HepG2 (cell line): ENCODE measurements around the gene CTIF. TPM values are rescaled to one million over a fixed set of nuclear protein-coding genes. Genes with fewer than 3 reads are reported as not detected.

ENCODE experiments used
- ARNTL ChIP-seq: sonication (generic); formaldehyde crosslinking; IDR thresholded peaks from 2 replicates; pipeline ENCODE4 v1.4.0; 2020; ENCODE audit warnings: mild to moderate bottlenecking, missing genetic modification reagents
- FOXA3 ChIP-seq: IDR thresholded peaks from 2 replicates; pipeline ENCODE4 v1.6.1; 2016; ENCODE audit warnings: missing genetic modification reagents, missing compliant biosample characterization
- HDAC1 ChIP-seq: sonication (generic); formaldehyde crosslinking; IDR thresholded peaks from 2 replicates; pipeline ENCODE4 v1.5.1; 2020; ENCODE audit warnings: mild to moderate bottlenecking, missing genetic modification reagents
- KDM3A ChIP-seq: IDR thresholded peaks from 2 replicates; pipeline ENCODE4 v1.6.1; 2018; ENCODE audit warnings: low read depth, missing compliant biosample characterization
- RNF2 ChIP-seq: fragments of 450-650 bp; conservative IDR thresholded peaks from 2 replicates; pipeline ENCODE4 v1.6.1; 2016; ENCODE audit warnings: low read depth
- SOX6 ChIP-seq, 2 experiments: fragments of 450-650 bp in 1 of 2; sonication (generic) in 1 of 2; formaldehyde crosslinking in 1 of 2; IDR thresholded peaks; 2 replicates each; pipeline versions ENCODE4 v1.4.0 to v1.6.1; 2017 to 2020; ENCODE audit warnings: antibody characterized with exemption in 1 of 2, mild to moderate bottlenecking in 1 of 2, missing genetic modification reagents in 1 of 2
- TMF1 ChIP-seq: sonication (generic); formaldehyde crosslinking; IDR thresholded peaks from 2 replicates; pipeline ENCODE4 v1.8.1; 2022; ENCODE audit warnings: low read depth, missing genetic modification reagents
- ZBTB21 ChIP-seq: sonication (generic); formaldehyde crosslinking; IDR thresholded peaks from 2 replicates; pipeline ENCODE4 v1.4.0; 2020; ENCODE audit warnings: missing genetic modification reagents
- ZBTB38 ChIP-seq: sonication (generic); formaldehyde crosslinking; IDR thresholded peaks from 2 replicates; pipeline ENCODE4 v1.5.1; 2020; ENCODE audit warnings: mild to moderate bottlenecking, missing genetic modification reagents
- ZNF331 ChIP-seq: sonication (generic); formaldehyde crosslinking; IDR thresholded peaks from 2 replicates; pipeline ENCODE4 v1.4.0; 2020; ENCODE audit warnings: missing genetic modification reagents
- ZNF44 ChIP-seq: sonication (generic); formaldehyde crosslinking; IDR thresholded peaks from 2 replicates; pipeline ENCODE4 v1.5.1; 2020; ENCODE audit warnings: mild to moderate bottlenecking, missing genetic modification reagents
- polyA plus RNA-seq, 8 experiments: library from polyadenylated mRNA; depleted of rRNA in 3 of 8; stranded (reverse) in 7 of 8; unstranded in 1 of 8; fragments of >200 nt; fragmentation: Illumina TruSeq in 4 of 8; extraction: Trizol in 4 of 8; gene quantifications; 2 replicates each; pipeline versions ENCODE4 v1.2.1 to v1.2.3, GENCODE V29; 2011 to 2016; ENCODE audit warnings: low read depth in 4 of 8, missing spikeins in 1 of 8, mixed read lengths in 1 of 8; ENCODE audit not compliant: insufficient read depth in 1 of 8
- total RNA-seq, 5 experiments: library from RNA; depleted of rRNA; stranded (reverse); fragments of >200 nt; fragmentation: Illumina TruSeq; extraction: Trizol; gene quantifications; 2 replicates each; pipeline ENCODE4 v1.2.3, GENCODE V29; 2016; ENCODE audit warnings: low read depth in 1 of 5
- TF ChIP-seq, protein P1 (sequence below), 2 experiments: fragments of 450-650 bp in 1 of 2; sonication (generic) in 1 of 2; formaldehyde crosslinking in 1 of 2; IDR thresholded peaks; 2 replicates each; pipeline versions ENCODE4 v1.6.1 to v1.8.0; 2016 to 2022; ENCODE audit warnings: antibody characterized with exemption in 1 of 2, mild to moderate bottlenecking in 1 of 2, missing genetic modification reagents in 1 of 2
- TF ChIP-seq, protein P2 (sequence below): sonication (generic); formaldehyde crosslinking; IDR thresholded peaks from 2 replicates; pipeline ENCODE4 v1.8.0; 2022; ENCODE audit warnings: mild to moderate bottlenecking, missing genetic modification reagents, borderline replicate concordance
- TF ChIP-seq, protein P3 (sequence below): sonication (generic); formaldehyde crosslinking; IDR thresholded peaks from 2 replicates; pipeline ENCODE4 v1.8.0; 2022; ENCODE audit warnings: mild to moderate bottlenecking, missing genetic modification reagents
- TF ChIP-seq, protein P4 (sequence below): sonication (generic); formaldehyde crosslinking; IDR thresholded peaks from 2 replicates; pipeline ENCODE4 v1.5.1; 2020; ENCODE audit warnings: missing genetic modification reagents, mild to moderate bottlenecking, borderline replicate concordance

Gene CTIF
- total and polyA plus RNA-seq, 2 of the 13 experiments (the other 11 are each of a cell fraction or from before 2014, with no cell fraction given) = 18.2 to 28.0 TPM

DNA sequence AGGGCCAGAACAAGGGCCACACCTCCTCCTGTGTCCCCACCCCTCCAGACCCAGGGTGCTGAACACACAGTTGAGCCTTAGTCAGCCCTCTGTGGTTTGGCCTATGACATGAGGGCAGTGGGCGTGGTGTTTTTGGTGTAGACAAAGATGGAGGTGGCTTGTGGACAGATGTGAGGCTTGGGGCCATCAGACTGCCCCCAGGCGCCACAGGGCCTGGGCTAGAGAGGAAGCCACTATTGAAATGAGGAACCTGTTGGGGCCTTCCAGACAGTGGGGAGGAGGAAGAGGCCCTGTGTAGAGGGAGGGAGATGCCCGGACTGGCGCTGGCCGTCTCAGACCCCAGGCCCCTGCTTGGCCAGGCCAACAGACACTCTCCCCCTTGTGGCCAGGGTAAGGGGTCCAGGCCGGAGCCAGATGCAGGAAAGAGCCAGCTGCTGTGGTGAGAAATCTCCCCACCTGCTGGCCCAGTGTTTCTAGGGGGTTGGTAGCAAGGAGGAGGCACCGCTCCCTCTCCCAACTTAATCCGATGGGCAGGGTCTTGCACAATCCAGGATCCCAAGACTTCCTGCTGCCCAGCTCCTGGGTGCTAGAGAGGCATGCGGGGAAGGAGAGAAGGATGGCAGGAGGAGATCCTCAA, 358.2 kb downstream of the CTIF start (continued):
- TF ChIP-seq, protein P1, sequence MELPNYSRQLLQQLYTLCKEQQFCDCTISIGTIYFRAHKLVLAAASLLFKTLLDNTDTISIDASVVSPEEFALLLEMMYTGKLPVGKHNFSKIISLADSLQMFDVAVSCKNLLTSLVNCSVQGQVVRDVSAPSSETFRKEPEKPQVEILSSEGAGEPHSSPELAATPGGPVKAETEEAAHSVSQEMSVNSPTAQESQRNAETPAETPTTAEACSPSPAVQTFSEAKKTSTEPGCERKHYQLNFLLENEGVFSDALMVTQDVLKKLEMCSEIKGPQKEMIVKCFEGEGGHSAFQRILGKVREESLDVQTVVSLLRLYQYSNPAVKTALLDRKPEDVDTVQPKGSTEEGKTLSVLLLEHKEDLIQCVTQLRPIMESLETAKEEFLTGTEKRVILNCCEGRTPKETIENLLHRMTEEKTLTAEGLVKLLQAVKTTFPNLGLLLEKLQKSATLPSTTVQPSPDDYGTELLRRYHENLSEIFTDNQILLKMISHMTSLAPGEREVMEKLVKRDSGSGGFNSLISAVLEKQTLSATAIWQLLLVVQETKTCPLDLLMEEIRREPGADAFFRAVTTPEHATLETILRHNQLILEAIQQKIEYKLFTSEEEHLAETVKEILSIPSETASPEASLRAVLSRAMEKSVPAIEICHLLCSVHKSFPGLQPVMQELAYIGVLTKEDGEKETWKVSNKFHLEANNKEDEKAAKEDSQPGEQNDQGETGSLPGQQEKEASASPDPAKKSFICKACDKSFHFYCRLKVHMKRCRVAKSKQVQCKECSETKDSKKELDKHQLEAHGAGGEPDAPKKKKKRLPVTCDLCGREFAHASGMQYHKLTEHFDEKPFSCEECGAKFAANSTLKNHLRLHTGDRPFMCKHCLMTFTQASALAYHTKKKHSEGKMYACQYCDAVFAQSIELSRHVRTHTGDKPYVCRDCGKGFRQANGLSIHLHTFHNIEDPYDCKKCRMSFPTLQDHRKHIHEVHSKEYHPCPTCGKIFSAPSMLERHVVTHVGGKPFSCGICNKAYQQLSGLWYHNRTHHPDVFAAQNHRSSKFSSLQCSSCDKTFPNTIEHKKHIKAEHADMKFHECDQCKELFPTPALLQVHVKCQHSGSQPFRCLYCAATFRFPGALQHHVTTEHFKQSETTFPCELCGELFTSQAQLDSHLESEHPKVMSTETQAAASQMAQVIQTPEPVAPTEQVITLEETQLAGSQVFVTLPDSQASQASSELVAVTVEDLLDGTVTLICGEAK (IDR thresholded peaks at IDR 0.05) = no peak
- TF ChIP-seq, protein P1 (CRISPR knock-in tag; IDR thresholded peaks at IDR 0.05) = no peak
- TF ChIP-seq FOXA3 (CRISPR knock-in tag) (peak; percentile 54), ZBTB38 (CRISPR knock-in tag) (peak; percentile 61; the same call in 1 of the 2 replicates), SOX6 (IDR thresholded peaks at IDR 0.05) (no peak), SOX6 (CRISPR knock-in tag; IDR thresholded peaks at IDR 0.05) (peak; percentile 57; the same call in 1 of the 2 replicates), ARNTL (CRISPR knock-in tag) (peak; percentile 67; the same call in 1 of the 2 replicates), ZNF44 (CRISPR knock-in tag) (no peak), KDM3A (no peak; the same call in 1 of the 2 replicates), HDAC1 (peak; percentile 39; the same call in 1 of the 2 replicates), ZBTB21 (CRISPR knock-in tag) (no peak), RNF2 (no peak), ZNF331 (CRISPR knock-in tag) (peak; percentile 50), TMF1 (CRISPR knock-in tag) (0 out of 2 replicates have a peak, but pooled peaks have one; percentile 32)
- TF ChIP-seq, protein P2, sequence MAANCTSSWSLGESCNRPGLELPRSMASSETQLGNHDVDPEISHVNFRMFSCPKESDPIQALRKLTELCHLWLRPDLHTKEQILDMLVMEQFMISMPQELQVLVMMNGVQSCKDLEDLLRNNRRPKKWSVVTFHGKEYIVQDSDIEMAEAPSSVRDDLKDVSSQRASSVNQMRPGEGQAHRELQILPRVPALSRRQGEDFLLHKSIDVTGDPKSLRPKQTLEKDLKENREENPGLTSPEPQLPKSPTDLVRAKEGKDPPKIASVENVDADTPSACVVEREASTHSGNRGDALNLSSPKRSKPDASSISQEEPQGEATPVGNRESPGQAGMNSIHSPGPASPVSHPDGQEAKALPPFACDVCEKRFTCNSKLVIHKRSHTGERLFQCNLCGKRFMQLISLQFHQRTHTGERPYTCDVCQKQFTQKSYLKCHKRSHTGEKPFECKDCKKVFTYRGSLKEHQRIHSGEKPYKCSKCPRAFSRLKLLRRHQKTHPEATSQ = peak; percentile 59; the same call in 1 of the 2 replicates
- TF ChIP-seq, protein P3, sequence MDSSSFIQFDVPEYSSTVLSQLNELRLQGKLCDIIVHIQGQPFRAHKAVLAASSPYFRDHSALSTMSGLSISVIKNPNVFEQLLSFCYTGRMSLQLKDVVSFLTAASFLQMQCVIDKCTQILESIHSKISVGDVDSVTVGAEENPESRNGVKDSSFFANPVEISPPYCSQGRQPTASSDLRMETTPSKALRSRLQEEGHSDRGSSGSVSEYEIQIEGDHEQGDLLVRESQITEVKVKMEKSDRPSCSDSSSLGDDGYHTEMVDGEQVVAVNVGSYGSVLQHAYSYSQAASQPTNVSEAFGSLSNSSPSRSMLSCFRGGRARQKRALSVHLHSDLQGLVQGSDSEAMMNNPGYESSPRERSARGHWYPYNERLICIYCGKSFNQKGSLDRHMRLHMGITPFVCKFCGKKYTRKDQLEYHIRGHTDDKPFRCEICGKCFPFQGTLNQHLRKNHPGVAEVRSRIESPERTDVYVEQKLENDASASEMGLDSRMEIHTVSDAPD = peak; percentile 66; the same call in 1 of the 2 replicates
- TF ChIP-seq, protein P4, sequence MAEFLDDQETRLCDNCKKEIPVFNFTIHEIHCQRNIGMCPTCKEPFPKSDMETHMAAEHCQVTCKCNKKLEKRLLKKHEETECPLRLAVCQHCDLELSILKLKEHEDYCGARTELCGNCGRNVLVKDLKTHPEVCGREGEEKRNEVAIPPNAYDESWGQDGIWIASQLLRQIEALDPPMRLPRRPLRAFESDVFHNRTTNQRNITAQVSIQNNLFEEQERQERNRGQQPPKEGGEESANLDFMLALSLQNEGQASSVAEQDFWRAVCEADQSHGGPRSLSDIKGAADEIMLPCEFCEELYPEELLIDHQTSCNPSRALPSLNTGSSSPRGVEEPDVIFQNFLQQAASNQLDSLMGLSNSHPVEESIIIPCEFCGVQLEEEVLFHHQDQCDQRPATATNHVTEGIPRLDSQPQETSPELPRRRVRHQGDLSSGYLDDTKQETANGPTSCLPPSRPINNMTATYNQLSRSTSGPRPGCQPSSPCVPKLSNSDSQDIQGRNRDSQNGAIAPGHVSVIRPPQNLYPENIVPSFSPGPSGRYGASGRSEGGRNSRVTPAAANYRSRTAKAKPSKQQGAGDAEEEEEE (CRISPR knock-in tag) = no peak
